Vagina (tissue), 2 donors: Measurements from ENCODE around the gene SLC5A11.

Source experiments
- CTCF ChIP-seq, 3 experiments: fragments of 450-650 bp in 2 of 3; fragments of 200-600 bp in 1 of 3; sonication (generic) in 1 of 3; IDR thresholded peaks; one replicate each; pipeline ENCODE4 v1.5.1; 2017 to 2019; ENCODE audit warnings: antibody characterized with exemption in 3 of 3, mild to moderate bottlenecking in 2 of 3, moderate library complexity in 2 of 3
- POLR2A ChIP-seq, 2 donors: fragments of 450-650 bp; IDR thresholded peaks; one replicate each; pipeline ENCODE4 v1.6.1; 2017; ENCODE audit warnings: antibody characterized with exemption in 2 of 2, mild to moderate bottlenecking in 2 of 2, moderate library complexity in 2 of 2

GRCh38 chr16:24919536-24919935 is 73.8 kb downstream of the SLC5A11 start:
- TF ChIP-seq CTCF (IDR thresholded peaks at IDR 0.05), result no peak
- no peak for TF ChIP-seq POLR2A (IDR thresholded peaks at IDR 0.05)
